NCI-H524 treated with DMSO at 0.1 percent for 48 hours (cell line): ENCODE results near the gene DGLUCY.
"Not testable (repeated sequence)": the region's sequence is repeated elsewhere in the genome, so short reads cannot be mapped to it uniquely, and the experiment has no call there.

Experiments
- DNase-seq: peaks from one replicate; lab custom pipeline; 2025; lab: John Stamatoyannopoulos, UW

Gene DGLUCY

DNA sequence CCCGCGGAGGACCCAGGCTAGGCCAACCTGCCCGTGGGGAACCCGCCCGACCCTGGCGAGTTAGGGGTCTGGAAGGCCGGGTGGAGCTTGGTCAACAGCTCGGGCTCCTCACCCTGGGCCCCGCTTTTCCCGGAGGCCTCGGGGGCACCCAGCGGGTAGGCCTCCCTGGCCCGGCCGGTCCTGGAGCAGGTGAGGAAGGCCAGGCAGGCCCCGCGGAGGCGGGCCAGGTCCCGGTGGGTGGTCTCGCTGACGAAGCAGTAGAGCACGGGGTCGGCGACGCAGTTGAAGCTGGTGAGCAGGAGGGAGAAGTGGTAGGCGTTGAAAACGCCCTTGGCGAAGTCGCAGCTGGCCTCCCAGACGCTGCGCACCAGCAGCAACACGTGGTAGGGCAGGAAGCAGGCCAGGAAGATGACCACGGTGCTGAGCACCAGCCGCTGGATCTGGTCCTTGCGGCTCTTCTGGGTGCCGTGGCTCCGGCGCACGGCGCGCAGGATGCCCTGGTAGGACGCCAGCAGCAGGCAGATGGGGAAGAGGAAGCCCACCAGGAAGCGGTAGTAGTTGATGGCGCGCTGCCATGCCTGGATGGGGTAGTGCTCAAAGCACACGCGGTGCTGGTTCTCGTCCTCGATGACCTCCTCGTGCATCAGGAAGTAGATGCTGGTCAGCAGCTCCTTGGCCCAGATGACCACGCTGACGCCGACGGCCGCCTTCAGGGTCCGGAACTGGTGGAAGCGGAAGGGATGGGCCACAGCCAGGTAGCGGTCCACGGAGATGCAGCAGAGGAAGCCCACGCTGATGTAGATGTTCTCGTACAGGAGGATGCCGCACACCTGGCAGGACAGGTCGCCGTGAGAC, 120.3 kb downstream of the DGLUCY start:
- DNase-seq = no peak

GRCh38 chr14:91234791-91235114, 120.9 kb downstream of the DGLUCY start:
- DNase-seq = no peak

GRCh38 chr14:91235841-91236240, 122.0 kb downstream of the DGLUCY start:
- no peak for DNase-seq

GRCh38 chr14:91237219-91237618, 123.3 kb downstream of the DGLUCY start:
- DNase-seq = no peak

GRCh38 chr14:91238085-91238484, 124.2 kb downstream of the DGLUCY start:
- DNase-seq = no peak

- no peak for DNase-seq
These were observed 124.8 kb downstream of the DGLUCY start for GRCh38 chr14:91238661-91239060.

- DNase-seq = no peak
These were observed 128.0 kb downstream of the DGLUCY start for GRCh38 chr14:91241863-91242262.

DNA sequence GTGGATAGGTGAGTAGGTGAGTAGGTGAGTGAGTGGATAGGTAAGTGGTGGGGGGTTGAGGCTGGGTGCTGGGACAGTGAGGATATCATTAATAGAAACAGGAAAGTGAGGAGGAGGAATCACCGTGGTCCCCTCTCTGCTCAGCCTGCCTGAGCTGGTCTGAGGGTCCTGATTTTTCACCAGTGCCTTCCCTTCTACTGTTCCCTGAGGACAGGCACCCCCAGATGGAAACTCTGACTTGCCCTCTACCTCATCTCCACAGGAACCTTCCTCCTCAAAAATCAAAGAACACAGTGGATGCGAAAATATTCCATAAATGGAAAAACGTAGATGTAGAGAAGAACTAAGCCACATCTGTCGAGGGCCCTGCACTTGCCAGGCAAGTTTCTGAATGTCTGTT, 128.8 kb downstream of the DGLUCY start:
- no peak for DNase-seq

- DNase-seq = no peak
These were observed 129.2 kb downstream of the DGLUCY start for GRCh38 chr14:91243074-91243471.

DNA sequence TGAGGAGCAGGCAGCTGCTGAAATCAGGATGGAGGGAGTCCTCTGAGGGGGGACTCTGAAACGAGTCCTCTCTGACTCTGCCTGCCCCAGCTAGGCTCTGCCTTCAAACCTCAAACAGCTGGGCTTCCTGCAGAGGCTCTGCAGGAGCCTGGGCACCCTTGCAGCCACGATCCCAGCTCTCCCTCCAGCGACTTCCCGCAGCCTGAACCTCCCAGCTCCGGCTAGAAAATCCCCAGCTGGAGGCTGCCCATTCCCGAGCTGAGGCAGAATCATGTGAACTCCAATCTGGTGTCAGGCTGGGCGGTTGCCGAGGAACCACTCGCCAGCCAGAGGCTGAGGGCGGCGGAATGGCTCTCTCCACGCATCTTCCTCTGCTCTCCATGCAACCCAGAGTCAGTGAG, 130.6 kb downstream of the DGLUCY start, which contains the start of gene GPR68:
Gene GPR68, minus strand, starts transcription at position 204 of the 401 bp plus-strand sequence. CDS start 9,654 bp downstream, outside the sequence.
- DNase-seq = peak; percentile 65

DNA sequence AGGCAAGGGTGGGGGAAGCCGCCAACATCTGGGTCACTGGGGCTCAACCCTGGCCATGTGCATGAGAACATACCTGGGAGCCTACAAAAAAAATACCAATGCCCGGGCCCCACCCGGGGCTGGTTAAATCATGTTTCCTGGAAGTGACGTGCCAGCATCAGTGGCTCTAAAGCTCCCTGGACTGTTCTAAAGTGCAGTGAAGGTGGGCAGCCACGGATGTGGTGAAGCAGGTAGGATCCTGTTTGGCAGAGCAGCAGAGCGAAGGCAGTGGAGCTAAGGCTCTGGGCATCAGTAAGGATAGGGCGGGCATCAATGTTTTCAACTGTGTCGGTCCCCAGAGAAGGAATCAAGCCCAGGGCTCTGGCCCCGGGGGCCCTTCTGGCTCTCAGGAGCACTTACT, 131.2 kb downstream of the DGLUCY start:
- DNase-seq = no peak

- DNase-seq = not testable (repeated sequence)
These were observed 131.7 kb downstream of the DGLUCY start for GRCh38 chr14:91245616-91246015.

DNA sequence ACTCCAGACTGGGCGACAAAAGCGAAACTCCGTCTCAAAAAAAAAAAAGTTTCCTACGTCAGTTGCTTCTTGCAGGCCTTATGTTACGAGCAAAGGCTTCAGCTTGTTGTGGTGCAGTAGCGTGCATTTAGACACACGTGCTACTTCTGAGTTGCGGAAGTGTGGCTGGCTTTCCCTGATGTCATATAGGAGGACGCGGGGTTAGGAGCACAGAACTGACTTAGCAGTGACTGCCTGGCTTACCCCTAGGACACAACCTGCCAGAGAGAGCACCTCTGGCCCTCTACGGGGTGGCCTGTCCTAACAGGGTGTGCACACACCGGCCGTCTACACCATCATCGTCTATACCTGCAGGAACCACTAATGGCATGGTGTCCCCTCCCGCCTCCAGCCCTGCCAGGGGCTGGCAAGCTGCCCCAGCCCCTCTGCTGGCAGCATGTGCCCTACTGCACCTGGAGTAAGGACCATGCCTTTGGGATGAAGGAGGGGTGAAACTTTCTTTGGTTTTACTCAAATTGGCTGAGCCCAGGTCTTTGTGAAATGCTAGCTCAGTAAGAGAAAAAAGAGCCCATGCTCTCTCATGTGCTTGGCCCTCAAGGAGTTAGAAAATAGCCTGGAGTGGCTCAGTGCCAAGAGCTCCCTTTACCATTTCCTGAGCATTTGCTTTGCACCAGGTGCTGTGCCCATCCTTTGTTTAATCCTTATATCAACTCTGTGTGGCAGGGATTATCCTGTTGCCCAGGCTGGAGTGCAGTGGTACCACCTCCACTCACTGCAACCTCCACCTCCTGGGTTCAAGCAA, 132.4 kb downstream of the DGLUCY start:
- DNase-seq = peak; percentile 53

DNA sequence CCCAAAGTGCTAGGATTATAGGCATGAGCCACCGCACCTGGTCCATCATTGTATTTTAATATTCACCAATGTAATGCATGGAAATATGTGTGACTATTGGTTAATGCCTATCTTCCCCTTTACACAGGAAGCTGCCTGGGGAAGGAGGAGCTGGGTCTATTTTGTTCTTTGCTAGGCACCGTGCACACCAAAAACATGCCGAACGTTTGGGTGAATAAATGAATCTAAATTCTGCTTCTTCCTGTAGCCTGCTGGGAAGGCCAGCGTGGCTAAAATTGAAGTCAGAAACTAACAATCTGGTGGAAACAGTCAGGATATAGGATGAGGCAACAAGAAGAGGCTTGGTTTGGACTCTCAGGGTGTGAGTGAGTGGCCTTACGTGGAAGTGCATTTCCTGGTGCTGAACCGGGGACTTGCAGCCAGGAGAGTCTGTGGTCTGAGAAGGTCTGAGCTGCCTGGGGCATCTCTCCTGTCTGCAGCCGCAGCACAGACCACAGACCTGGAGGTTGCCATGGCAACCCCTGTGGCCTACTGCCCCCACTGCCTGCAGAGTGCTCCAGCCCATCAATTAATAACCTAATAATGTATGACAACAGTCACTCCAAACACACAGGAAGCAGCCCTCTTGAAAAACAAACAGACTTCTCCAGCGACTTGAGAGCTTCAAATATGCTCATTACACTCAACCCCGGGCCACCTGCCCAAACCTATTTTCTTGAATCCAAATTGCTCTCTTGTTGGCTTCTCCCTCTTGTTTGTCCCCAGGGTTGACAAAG, 136.2 kb downstream of the DGLUCY start:
- DNase-seq = peak; percentile 99

GRCh38 chr14:91250912-91251311, 137.0 kb downstream of the DGLUCY start:
- no peak for DNase-seq

DNA sequence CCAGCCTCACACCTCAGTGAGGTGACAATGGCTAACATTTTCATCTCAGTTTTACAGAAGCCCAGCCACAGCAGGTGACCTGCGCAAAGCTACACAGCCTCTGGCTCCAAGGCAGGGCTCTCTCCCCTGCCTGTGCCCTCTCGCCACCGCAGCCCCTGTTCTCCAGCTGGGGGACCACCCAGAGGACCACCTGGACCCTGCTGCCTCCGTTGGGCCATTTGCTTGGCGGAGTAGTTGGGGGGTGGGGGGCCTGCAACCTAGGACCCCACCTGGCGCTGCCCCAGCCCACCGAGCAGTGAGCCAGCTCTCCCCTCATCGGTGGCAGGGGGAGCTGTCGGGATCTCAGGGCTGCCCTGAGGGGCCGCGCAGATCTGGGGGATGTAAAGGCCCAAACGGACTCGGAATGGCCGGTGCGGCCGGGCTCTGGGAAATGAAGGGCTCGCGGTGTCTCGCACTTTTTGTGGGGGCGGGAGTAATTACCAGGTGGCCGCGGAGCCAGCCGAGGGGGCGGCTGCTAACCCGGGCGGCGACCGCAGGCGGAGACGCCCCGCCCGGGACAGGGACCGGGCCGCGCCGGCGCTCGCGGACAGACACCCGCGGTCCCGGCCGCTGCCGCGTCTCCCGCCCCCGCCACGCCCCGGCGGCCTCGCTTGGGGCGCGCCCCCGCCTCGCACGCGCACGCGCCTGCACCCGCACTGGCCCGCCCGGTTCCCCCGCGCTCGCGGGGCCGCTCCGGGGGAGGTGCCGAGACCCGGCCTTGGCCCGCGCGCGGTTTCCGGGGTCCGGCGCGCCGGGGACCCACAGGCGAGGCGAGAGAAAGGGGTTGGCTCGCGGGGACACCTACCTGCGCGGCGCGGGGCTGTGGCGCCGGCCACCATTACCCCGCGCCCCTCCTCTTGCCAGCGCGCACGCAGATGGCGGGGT, 139.3 kb downstream of the DGLUCY start:
- DNase-seq = no peak

DNA sequence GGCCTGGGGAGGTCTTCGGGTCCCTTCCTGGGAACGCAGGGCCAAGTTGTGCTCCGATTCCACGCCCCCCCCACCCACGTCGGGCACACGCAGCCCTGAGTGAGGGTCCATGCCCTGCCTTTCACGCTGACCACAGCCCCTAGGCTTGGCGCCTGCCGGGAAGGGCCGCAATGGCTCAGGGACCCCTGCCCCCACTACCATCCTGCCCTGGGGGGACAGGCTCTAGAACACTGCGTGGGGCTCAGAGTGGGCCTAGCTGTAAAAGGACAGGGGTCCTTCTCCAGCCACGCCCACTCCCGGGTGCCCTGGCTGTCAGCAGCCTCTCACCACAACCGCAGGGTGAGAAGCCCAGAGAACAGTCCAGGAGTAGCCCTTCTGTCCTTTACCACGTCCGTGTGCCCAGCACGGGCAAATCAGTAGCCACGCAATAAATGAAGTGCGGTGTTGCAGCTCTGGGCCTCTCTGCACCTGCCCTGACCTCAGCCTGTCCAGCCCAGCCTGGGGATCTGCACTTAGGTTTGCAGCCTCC, 140.0 kb downstream of the DGLUCY start:
- no peak for DNase-seq

- no peak for DNase-seq
These were observed 140.6 kb downstream of the DGLUCY start for GRCh38 chr14:91254461-91254860.

GRCh38 chr14:91255026-91255695, 141.3 kb downstream of the DGLUCY start:
- peak; percentile 37 for DNase-seq

DNA sequence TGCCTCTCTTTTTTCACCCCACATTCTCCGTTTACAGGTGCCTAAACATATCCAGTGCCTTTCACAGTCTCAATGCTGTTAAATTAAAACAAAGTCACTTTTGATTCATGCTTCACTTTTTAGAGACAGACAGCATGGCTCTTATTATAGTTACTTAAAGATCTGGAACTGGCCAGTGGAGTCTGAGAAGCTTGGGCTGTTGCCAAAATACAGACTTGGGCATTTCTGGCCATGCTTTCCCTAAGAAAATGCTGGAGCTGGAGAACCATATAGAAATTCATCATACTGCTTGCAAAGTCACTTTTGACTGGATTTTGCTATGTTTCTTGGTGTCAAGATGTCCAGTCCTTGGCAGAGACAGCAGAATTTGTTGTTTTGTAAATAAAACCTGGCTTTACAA, 142.8 kb downstream of the DGLUCY start:
- DNase-seq = no peak
